AG09319 (cell line): ENCODE data around the gene TMEM214.

ENCODE experiments used
- DNase-seq: peaks from one replicate; pipeline ENCODE4 v3.0.0-alpha.2; 2010; ENCODE audit warnings: low read depth; ENCODE audit errors: extremely low read depth
- CTCF ChIP-seq: IDR thresholded peaks from 2 replicates; pipeline ENCODE4 v1.5.1; 2011; ENCODE audit warnings: low read depth, mild to moderate bottlenecking, inconsistent platforms, low read length, moderate library complexity

Gene TMEM214

GRCh38 chr2:27059141-27059820, 26.5 kb downstream of the TMEM214 start:
- DNase-seq = no peak
- no peak for TF ChIP-seq CTCF

- TF ChIP-seq CTCF = no peak
- DNase-seq = no peak
Observed at GRCh38 chr2:27060323-27060722, 27.6 kb downstream of the TMEM214 start.

DNA sequence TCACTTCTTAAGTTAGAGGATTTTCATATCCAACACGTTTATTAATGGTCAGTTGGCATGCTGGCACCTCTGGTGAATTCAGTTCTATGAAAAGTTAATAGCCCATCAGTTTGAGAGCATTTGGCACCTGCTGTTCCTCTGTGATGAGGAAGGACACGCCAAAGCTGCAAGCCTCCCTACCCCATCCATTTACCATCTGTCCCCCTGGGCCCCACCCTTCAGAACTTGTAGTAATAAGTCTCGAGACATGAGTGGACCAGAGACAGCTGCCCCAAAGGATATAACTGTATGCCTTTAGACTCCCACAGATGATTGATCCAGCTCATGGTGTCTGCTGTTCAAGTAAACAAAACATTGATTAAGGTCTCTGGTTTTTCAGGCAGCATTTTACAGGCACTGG, 32.4 kb downstream of the TMEM214 start:
- TF ChIP-seq CTCF = no peak

DNA sequence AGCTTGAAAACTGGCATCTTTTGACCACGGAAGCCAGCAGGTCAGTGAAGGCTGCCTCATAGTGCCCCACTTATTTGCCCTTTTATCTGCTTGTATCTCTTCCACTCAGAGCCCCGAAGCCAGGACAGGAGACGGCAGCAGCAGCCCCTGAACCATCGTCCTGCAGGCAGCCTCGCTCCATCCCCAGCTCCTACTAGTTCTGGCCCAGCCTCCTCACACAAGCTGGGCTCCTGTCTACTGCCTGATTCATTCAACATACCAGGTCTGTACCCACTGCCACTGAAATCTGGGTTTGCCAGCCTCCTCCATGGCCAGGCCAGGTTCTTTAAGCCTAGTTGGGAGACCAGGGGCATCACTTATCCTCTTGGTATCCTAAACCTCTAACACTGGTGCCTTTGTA, 34.6 kb downstream of the TMEM214 start:
- DNase-seq = no peak
- TF ChIP-seq CTCF = no peak

More for the DNA sequence above, 32.4 kb downstream of the TMEM214 start:
- DNase-seq = no peak

- no peak for DNase-seq
- no peak for TF ChIP-seq CTCF
Observed at GRCh38 chr2:27069436-27069835, 36.7 kb downstream of the TMEM214 start.

DNA sequence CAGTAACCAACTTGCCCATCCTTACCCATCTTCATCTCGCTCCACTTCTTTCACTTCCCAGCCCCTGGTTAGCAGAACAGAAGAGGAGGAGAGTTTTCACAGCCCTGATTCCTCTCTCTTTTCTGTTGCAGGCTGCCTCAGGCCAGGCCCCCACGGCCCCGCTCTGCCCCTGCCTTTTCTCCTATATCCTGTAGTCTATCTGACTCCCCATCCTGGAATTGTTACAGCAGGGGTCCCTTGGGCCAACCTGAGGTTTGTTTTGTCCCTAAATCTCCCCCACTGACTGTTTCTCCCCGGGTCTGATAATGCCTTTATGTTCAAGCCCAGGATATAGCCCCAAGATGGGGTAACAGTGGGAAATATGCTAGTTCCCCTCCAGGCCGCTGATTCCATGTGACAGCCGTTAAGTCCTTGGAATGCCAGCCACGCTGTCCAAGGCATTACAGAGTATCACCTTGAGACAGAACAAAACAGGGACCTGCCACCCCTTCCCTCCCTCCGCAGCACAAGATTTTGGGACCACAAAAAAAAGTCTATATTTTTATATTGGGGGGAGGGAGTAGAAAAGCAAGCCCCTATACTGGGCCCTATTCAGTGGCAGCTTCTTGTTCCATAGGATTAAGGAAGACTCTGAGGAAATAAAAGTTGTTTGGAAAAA, 37.3 kb downstream of the TMEM214 start:
- DNase-seq = no peak
- no peak for TF ChIP-seq CTCF

DNA sequence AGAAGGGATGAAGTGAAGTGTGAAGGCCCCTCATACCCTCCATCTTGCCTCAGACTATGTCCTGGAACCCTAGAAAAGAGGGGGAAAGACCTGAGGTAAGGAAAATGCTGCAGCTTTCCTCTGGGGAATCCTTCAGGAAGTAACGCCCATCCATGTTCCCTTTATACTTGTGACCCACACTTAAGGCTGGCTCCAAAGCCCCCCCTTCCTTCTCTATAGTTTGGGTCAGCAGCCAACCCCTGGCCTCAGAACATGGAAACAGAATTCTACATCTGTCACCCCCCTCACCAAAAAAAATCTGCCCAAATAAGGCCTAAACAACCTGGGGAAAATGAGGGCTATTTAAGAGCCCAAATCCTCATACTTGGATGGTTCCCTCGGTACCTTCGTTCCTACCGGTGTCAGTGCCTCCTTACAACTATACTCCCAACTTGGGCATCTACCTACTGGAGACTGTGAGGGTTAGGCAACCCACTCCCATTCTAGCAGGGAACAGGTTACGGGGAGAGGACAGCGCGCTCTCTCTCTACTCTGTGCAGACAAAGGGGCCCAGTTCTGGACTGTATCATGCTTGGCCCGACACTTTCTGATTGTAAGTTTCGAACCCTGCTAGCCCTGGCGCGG, 38.0 kb downstream of the TMEM214 start:
- TF ChIP-seq CTCF = no peak
- DNase-seq = no peak
